Hepatocyte (in vitro differentiated cells): Measurements from ENCODE around the gene CROCC. TPM values are rescaled to one million over a fixed set of nuclear protein-coding genes. Genes with fewer than 3 reads are reported as not detected.

ENCODE experiments used
- DNase-seq: peaks from one replicate; pipeline ENCODE4 v3.0.0-alpha.2; 2016; ENCODE audit warnings: low spot score
- H2AFZ ChIP-seq: fragments of 200-600 bp; sonication (generic); 2 replicates; pipeline ENCODE4 v1.6.0; 2016; ENCODE audit warnings: antibody characterized with exemption, mild to moderate bottlenecking
- H3K27ac ChIP-seq: fragments of 200-600 bp; sonication (generic); 2 replicates; pipeline ENCODE4 v1.5.1; 2016; ENCODE audit warnings: mild to moderate bottlenecking
- H3K27me3 ChIP-seq: fragments of 200-600 bp; sonication (generic); 2 replicates; pipeline ENCODE4 v1.6.1; 2016
- H3K36me3 ChIP-seq: fragments of 200-600 bp; sonication (generic); replicated peaks from 2 replicates; pipeline ENCODE4 v1.5.1; 2016; ENCODE audit warnings: low read depth; ENCODE audit not compliant: insufficient read depth
- H3K4me1 ChIP-seq: fragments of 200-600 bp; sonication (generic); 2 replicates; pipeline ENCODE4 v1.5.1; 2016; ENCODE audit warnings: mild to moderate bottlenecking, moderate library complexity; ENCODE audit not compliant: insufficient read depth
- H3K4me2 ChIP-seq: fragments of 200-600 bp; sonication (generic); 2 replicates; pipeline ENCODE4 v1.6.0; 2016
- H3K4me3 ChIP-seq: fragments of 200-600 bp; sonication (generic); 2 replicates; pipeline ENCODE4 v1.5.1; 2016; ENCODE audit warnings: mild to moderate bottlenecking
- H3K79me2 ChIP-seq: fragments of 200-600 bp; sonication (generic); 2 replicates; pipeline ENCODE4 v1.6.0; 2017; ENCODE audit warnings: mild to moderate bottlenecking
- H3K9me2 ChIP-seq: fragments of 200-600 bp; sonication (generic); replicated peaks from 2 replicates; pipeline ENCODE4 v1.6.0; 2017; ENCODE audit warnings: mild to moderate bottlenecking; ENCODE audit not compliant: insufficient read depth
- H3K9me3 ChIP-seq: fragments of 200-600 bp; sonication (generic); 2 replicates; pipeline ENCODE4 v1.5.1; 2016; ENCODE audit warnings: low read depth, mild to moderate bottlenecking
- H4K20me1 ChIP-seq: fragments of 200-600 bp; sonication (generic); 2 replicates; pipeline ENCODE4 v1.6.0; 2016; ENCODE audit warnings: mild to moderate bottlenecking; ENCODE audit not compliant: insufficient read depth, poor library complexity, severe bottlenecking
- EZH2 ChIP-seq: fragments of 200-600 bp; sonication (generic); IDR thresholded peaks from 2 replicates; pipeline ENCODE4 v1.6.1; 2016; ENCODE audit warnings: antibody characterized with exemption, mild to moderate bottlenecking, borderline replicate concordance
- EZH2phosphoT487 ChIP-seq: fragments of 200-600 bp; sonication (generic); IDR thresholded peaks from one replicate; pipeline ENCODE4 v1.6.1; 2018; ENCODE audit warnings: antibody characterized with exemption, mild to moderate bottlenecking, low read depth, moderate library complexity; ENCODE audit not compliant: unreplicated experiment, severe bottlenecking
- WGBS: methylation state at CpG from one replicate; pipeline ENCODE4 v1.1.6; 2016; ENCODE audit warnings: low lambda C conversion rate; ENCODE audit errors: missing lambda C conversion rate; 5-methylcytosine and 5-hydroxymethylcytosine counted together
- polyA plus RNA-seq: library from polyadenylated mRNA; unstranded; fragments of >200 nt; fragmentation: Nextera tagmentation; extraction: Ambion mirVana; gene quantifications from 2 replicates; pipeline ENCODE4 v1.2.1, GENCODE V29; 2016
- total RNA-seq: library from RNA; depleted of rRNA; stranded (reverse); fragments of >200 nt; gene quantifications from 2 replicates; pipeline ENCODE4 v1.2.3, GENCODE V29; 2014
- TF ChIP-seq, protein P1 (sequence below): fragments of 200-600 bp; sonication (generic); IDR thresholded peaks from 2 replicates; pipeline ENCODE4 v1.5.1; 2016; ENCODE audit warnings: antibody characterized with exemption, mild to moderate bottlenecking; ENCODE audit not compliant: poor library complexity

The CROCC gene
- total and polyA plus RNA-seq, 2 experiments from 2014 or later: 21.9 to 23.0 TPM

DNA sequence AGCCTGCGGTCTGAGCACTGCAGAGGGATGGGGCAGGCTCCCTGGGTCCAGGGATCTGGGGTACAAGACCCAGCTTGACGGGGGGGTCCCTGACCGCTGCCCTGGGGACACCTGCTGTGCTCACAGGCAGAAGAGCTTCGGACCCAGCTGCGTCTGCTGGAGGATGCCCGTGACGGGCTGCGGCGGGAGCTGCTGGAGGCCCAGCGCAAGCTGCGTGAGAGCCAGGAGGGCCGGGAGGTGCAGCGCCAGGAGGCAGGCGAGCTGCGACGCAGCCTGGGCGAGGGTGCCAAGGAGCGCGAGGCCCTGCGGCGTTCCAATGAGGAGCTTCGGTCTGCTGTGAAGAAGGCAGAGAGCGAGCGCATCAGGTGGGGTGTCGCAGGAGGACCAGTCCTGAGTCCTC, 33.5 kb downstream of the CROCC start:
- Histone ChIP-seq H3K4me1 (no peaks in the 10 kb centered on the region), H3K36me3 (no peaks in the 10 kb centered on the region), H3K79me2 (no peaks in the 10 kb centered on the region), H3K4me3 (no peak overlapping the region), H3K4me2 (no peak overlapping the region), H3K9me3 (no peaks in the 10 kb centered on the region), H3K27ac (no peak overlapping the region), H3K27me3 (no peaks in the 10 kb centered on the region), H3K9me2 (no peaks in the 10 kb centered on the region), H2AFZ (no peak overlapping the region), H4K20me1 (no peaks in the 10 kb centered on the region)
- no peak for DNase-seq
- no peak for TF ChIP-seq EZH2phosphoT487
- no peak for TF ChIP-seq EZH2
- TF ChIP-seq, protein P1, sequence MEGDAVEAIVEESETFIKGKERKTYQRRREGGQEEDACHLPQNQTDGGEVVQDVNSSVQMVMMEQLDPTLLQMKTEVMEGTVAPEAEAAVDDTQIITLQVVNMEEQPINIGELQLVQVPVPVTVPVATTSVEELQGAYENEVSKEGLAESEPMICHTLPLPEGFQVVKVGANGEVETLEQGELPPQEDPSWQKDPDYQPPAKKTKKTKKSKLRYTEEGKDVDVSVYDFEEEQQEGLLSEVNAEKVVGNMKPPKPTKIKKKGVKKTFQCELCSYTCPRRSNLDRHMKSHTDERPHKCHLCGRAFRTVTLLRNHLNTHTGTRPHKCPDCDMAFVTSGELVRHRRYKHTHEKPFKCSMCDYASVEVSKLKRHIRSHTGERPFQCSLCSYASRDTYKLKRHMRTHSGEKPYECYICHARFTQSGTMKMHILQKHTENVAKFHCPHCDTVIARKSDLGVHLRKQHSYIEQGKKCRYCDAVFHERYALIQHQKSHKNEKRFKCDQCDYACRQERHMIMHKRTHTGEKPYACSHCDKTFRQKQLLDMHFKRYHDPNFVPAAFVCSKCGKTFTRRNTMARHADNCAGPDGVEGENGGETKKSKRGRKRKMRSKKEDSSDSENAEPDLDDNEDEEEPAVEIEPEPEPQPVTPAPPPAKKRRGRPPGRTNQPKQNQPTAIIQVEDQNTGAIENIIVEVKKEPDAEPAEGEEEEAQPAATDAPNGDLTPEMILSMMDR: no peak
- 99% methylated on average over 22 of the region's 25 CpGs for WGBS

DNA sequence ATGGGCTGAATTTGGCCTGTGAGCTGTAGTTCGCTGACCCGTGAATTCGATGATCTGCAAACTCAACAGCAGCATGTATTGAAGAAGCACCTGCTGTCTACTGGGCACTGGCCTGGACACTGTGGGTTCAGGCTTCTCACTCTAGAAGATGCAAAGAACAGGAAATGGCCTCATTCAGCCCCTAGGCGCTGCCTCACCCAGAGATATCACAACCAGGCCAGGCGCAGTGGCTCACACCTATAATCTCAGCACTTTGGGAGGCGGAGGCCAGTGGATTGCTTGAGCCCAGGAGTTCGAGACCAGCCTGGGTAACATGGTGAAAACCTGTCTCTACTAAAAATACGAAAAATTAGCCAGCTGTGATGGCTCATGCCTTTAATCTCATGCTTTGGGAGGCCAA, 35.0 kb downstream of the CROCC start:
- Histone ChIP-seq H3K27ac (no peak overlapping the region), H3K36me3 (no peaks in the 10 kb centered on the region), H3K27me3 (no peaks in the 10 kb centered on the region), H3K79me2 (no peaks in the 10 kb centered on the region), H3K4me3 (no peak overlapping the region), H4K20me1 (no peaks in the 10 kb centered on the region), H2AFZ (no peak overlapping the region), H3K9me3 (no peaks in the 10 kb centered on the region), H3K4me1 (peaks cover 5% of the 10 kb centered on the region), H3K9me2 (no peaks in the 10 kb centered on the region), H3K4me2 (no peak overlapping the region)
- 96% methylated on average over 8 of the region's 8 CpGs for WGBS
- no peak for DNase-seq
- no peak for TF ChIP-seq EZH2phosphoT487

DNA sequence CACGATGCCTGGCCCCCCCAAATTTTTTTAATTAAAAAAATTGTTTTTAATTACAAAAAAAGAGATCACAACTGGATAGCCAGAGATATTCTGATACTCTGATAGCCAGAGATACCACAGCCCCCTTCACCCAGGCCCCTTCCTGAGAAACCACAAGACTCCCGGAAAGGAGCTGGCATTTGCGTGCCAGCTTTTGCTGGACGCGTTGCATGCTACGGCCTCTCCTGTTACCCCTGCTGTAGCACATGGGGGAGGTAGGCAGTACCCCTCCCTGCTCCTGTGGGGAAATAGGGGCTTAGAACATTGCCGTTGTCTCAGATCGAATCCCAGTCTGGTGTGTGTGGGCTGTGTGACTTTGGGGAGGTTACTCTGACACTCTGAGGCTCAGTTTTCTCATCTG, 36.0 kb downstream of the CROCC start:
- Histone ChIP-seq H3K36me3 (no peaks in the 10 kb centered on the region), H4K20me1 (no peaks in the 10 kb centered on the region), H3K79me2 (no peaks in the 10 kb centered on the region), H3K4me1 (peaks cover 5% of the 10 kb centered on the region), H3K9me2 (no peaks in the 10 kb centered on the region), H3K9me3 (no peaks in the 10 kb centered on the region), H3K27ac (no peak overlapping the region), H2AFZ (no peak overlapping the region), H3K4me3 (no peak overlapping the region), H3K27me3 (no peaks in the 10 kb centered on the region), H3K4me2 (no peak overlapping the region)
- TF ChIP-seq, protein P1: no peak
- TF ChIP-seq EZH2 (no peak), EZH2phosphoT487 (no peak)
- WGBS: 96% methylated on average over 8 of the region's 8 CpGs
- DNase-seq: no peak

DNA sequence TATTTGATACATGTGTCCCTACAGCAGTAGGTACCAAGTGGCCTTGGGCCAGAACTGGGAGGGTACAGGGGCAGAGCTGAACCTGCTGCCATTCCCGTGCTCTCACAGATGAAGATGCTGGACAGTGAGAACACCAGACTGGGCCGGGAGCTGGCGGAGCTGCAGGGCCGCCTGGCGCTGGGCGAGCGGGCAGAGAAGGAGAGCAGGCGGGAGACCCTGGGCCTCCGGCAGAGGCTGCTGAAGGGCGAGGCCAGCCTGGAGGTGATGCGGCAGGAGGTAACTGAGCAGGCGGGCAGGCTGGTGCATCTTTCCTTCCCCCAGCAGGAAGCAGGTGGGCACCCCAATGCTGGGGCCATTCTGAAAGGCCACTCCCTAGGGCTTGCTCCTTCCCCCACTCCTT, 36.7 kb downstream of the CROCC start:
- Histone ChIP-seq H3K4me1 (peaks cover 5% of the 10 kb centered on the region), H3K36me3 (no peaks in the 10 kb centered on the region), H3K27ac (no peak overlapping the region), H3K27me3 (no peaks in the 10 kb centered on the region), H3K9me3 (no peaks in the 10 kb centered on the region), H3K4me3 (no peak overlapping the region), H3K79me2 (no peaks in the 10 kb centered on the region), H3K4me2 (no peak overlapping the region), H2AFZ (no peak overlapping the region), H4K20me1 (no peaks in the 10 kb centered on the region), H3K9me2 (no peaks in the 10 kb centered on the region)
- no peak for DNase-seq
- TF ChIP-seq, protein P1: no peak
- TF ChIP-seq EZH2phosphoT487 (no peak), EZH2 (no peak)
- WGBS: 91% methylated on average over 12 of the region's 12 CpGs
